Transverse colon (tissue), 4 donors: Measurements from ENCODE around the gene GRAP2. TPM values are rescaled to one million over a fixed set of nuclear protein-coding genes. Genes with fewer than 3 reads are reported as not detected.

Experiments
- DNase-seq: peaks from one replicate; pipeline ENCODE4 v3.0.0-alpha.2; 2019
- H3K27ac ChIP-seq, 4 donors: fragments of 200-600 bp; sonication (generic); 2 replicates each; pipeline ENCODE4 v1.5.1; 2016 to 2018; ENCODE audit warnings: inconsistent platforms in 4 of 4
- H3K27me3 ChIP-seq: fragments of 200-600 bp; sonication (generic); 2 replicates; pipeline ENCODE4 v1.5.1; 2017; ENCODE audit warnings: inconsistent platforms
- H3K36me3 ChIP-seq, 4 donors: fragments of 200-600 bp; sonication (generic); 2 replicates each; pipeline ENCODE4 v1.5.1; 2017 to 2019; ENCODE audit warnings: inconsistent platforms in 4 of 4
- H3K4me1 ChIP-seq, 4 donors: fragments of 200-600 bp; sonication (generic); 2 replicates each; pipeline ENCODE4 v1.5.1; 2017 to 2020; ENCODE audit warnings: inconsistent platforms in 4 of 4
- H3K4me3 ChIP-seq, 4 donors: fragments of 200-600 bp; sonication (generic); 1 replicate in 1 of 4; 2 replicates in 3 of 4; pipeline versions ENCODE4 v1.5.1 to v1.6.1; 2017 to 2019; ENCODE audit warnings: inconsistent platforms in 4 of 4
- H3K9me3 ChIP-seq, 2 donors: fragments of 200-600 bp; sonication (generic); 2 replicates each; pipeline ENCODE4 v1.5.1; 2017 to 2019; ENCODE audit warnings: inconsistent platforms in 2 of 2
- CTCF ChIP-seq, 5 experiments: fragments of 200-600 bp in 3 of 5; fragments of 450-650 bp in 2 of 5; sonication (generic) in 3 of 5; IDR thresholded peaks; 1 replicate in 2 of 5; 2 replicates in 3 of 5; pipeline ENCODE4 v1.5.1; 2016 to 2017; ENCODE audit warnings: antibody characterized with exemption in 5 of 5, inconsistent platforms in 3 of 5, mild to moderate bottlenecking in 2 of 5, moderate library complexity in 1 of 5
- EP300 ChIP-seq: sonication (generic); formaldehyde crosslinking; IDR thresholded peaks from one replicate; pipeline ENCODE4 v1.6.1; 2017; ENCODE audit warnings: antibody characterized with exemption, low read depth
- POLR2A ChIP-seq: fragments of 450-650 bp; IDR thresholded peaks from one replicate; pipeline ENCODE4 v1.6.1; 2016; ENCODE audit warnings: antibody characterized with exemption, mild to moderate bottlenecking, moderate library complexity
- POLR2AphosphoS5 ChIP-seq, 3 donors: sonication (generic); formaldehyde crosslinking; IDR thresholded peaks; one replicate each; pipeline ENCODE4 v1.6.1; 2016; ENCODE audit warnings: antibody characterized with exemption in 3 of 3
- WGBS, 2 donors: methylation state at CpG; one replicate each; pipeline ENCODE4 v1.1.5; 2018; ENCODE audit warnings: low coverage in 1 of 2; 5-methylcytosine and 5-hydroxymethylcytosine counted together
- in situ Hi-C, 4 donors: fragments of 200-750 bp; cut with MboI; loops; one replicate each; pipeline versions ENCODE4 v1.15.0 to v1.15.1; 2017; ENCODE audit warnings: low sequenced_read_pairs in 3 of 4, low pct_ligation_motif_present in 1 of 4, low pct_unique_long_range_greater_than_20kb in 1 of 4
- intact Hi-C: fragments of 100-400 bp; cut with DNase I; formaldehyde crosslinking; loops from one replicate; pipeline ENCODE4 v1.15.1; 2023; ENCODE audit warnings: low total_unique reads
- total RNA-seq, 4 donors: library from RNA; depleted of rRNA; stranded (reverse); fragments of >200 nt; gene quantifications; one replicate each; pipeline ENCODE4 v1.1.0, GENCODE V29; 2016

GRAP2 gene
- total RNA-seq, 4 donors from 2014 or later: 0.60 to 28.4 (median 4.9) TPM

- no peak for TF ChIP-seq POLR2AphosphoS5 (IDR thresholded peaks at IDR 0.05)
- TF ChIP-seq EP300: no peak
- TF ChIP-seq POLR2A: no peak
- no peak for TF ChIP-seq CTCF (IDR thresholded peaks at IDR 0.05)
- WGBS, 2 donors: 73 to 80% methylated on average over 1 to 10 of the region's 10 CpGs
- no peak for DNase-seq
- Histone ChIP-seq H3K4me3 (no peak overlapping the region), H3K27ac (no peak overlapping the region), H3K9me3 (no peaks in the 10 kb centered on the region), H3K4me1 (peaks cover 0 to 23% (median 3%) of the 10 kb centered on the region in 4 donors), H3K36me3 (no peaks in the 10 kb centered on the region), H3K27me3 (peaks cover 11% of the 10 kb centered on the region)
- in situ Hi-C loops (no loop called here), intact Hi-C loops (no loop called here)
These were observed 107.9 kb downstream of the GRAP2 start for GRCh38 chr22:40008726-40009291.

- Histone ChIP-seq H3K4me1 (peaks cover 0 to 24% (median 4%) of the 10 kb centered on the region in 4 donors), H3K27me3 (peaks cover 11% of the 10 kb centered on the region), H3K4me3 (no peak overlapping the region), H3K27ac (no peak overlapping the region), H3K36me3 (no peaks in the 10 kb centered on the region), H3K9me3 (no peaks in the 10 kb centered on the region)
- DNase-seq: peak; percentile 29
- 8 to 31% methylated on average over 2 to 11 of the region's 11 CpGs for WGBS, 2 donors
- no peak for TF ChIP-seq POLR2A
- no peak for TF ChIP-seq CTCF (IDR thresholded peaks at IDR 0.05)
- TF ChIP-seq POLR2AphosphoS5 (IDR thresholded peaks at IDR 0.05): no peak
- no peak for TF ChIP-seq EP300
- intact Hi-C loops: no loop called here
- in situ Hi-C loops: no loop called here
These were observed 108.4 kb downstream of the GRAP2 start for GRCh38 chr22:40009292-40009774.

- Histone ChIP-seq H3K4me3 (no peak overlapping the region), H3K27ac (no peak overlapping the region), H3K4me1 (peaks cover 0 to 29% (median 10%) of the 10 kb centered on the region in 4 donors), H3K27me3 (peaks cover 11% of the 10 kb centered on the region), H3K36me3 (no peaks in the 10 kb centered on the region), H3K9me3 (no peaks in the 10 kb centered on the region)
- no peak for DNase-seq
- intact Hi-C loops (no loop called here), in situ Hi-C loops (no loop called here)
- WGBS, 2 donors: 40 to 71% methylated on average over 4 to 24 of the region's 24 CpGs
- no peak for TF ChIP-seq EP300
- TF ChIP-seq POLR2AphosphoS5 (IDR thresholded peaks at IDR 0.05): no peak
- no peak for TF ChIP-seq POLR2A
- no peak for TF ChIP-seq CTCF (IDR thresholded peaks at IDR 0.05)
These were observed 109.2 kb downstream of the GRAP2 start for GRCh38 chr22:40009951-40010671.

- H3K4me3 ChIP-seq: no peak overlapping the region
- no peaks in the 10 kb centered on the region for H3K36me3 ChIP-seq
- no peaks in the 10 kb centered on the region for H3K9me3 ChIP-seq
- in situ Hi-C loops: no loop called here
- intact Hi-C loops: no loop called here
- 77 to 85% methylated on average over 3 to 6 of the region's 6 CpGs for WGBS, 2 donors
- H3K27me3 ChIP-seq: peaks cover 11% of the 10 kb centered on the region
- peaks cover 0 to 35% (median 15%) of the 10 kb centered on the region in 4 donors for H3K4me1 ChIP-seq
- H3K27ac ChIP-seq: no peak overlapping the region
- DNase-seq: no peak
- TF ChIP-seq POLR2A (no peak), EP300 (no peak), POLR2AphosphoS5 (IDR thresholded peaks at IDR 0.05) (no peak), CTCF (IDR thresholded peaks at IDR 0.05) (no peak)
These were observed 109.9 kb downstream of the GRAP2 start for GRCh38 chr22:40010746-40011145.
